Neural cell (in vitro differentiated cells): ENCODE measurements around the gene CD200. TPM values are rescaled to one million over a fixed set of nuclear protein-coding genes. Genes with fewer than 3 reads are reported as not detected.
"Not testable (repeated sequence)": the region's sequence is repeated elsewhere in the genome, so short reads cannot be mapped to it uniquely, and the experiment has no call there.

Experiments
- H2AFZ ChIP-seq: fragments of 200-600, 300-800 bp; sonication (generic), shearing (Covaris generic); 2 replicates; pipeline ENCODE4 v1.6.0; 2014; ENCODE audit warnings: low read depth, mild to moderate bottlenecking, antibody characterized with exemption, low read length, moderate library complexity
- H3F3A ChIP-seq: fragments of 200-600 bp; shearing (Covaris generic); 2 replicates; pipeline ENCODE4 v1.6.1; 2016; ENCODE audit warnings: mild to moderate bottlenecking, moderate library complexity, mixed read lengths, antibody characterized with exemption, low read length; ENCODE audit not compliant: insufficient read depth, poor library complexity, severe bottlenecking
- H3K27ac ChIP-seq: fragments of 200-600, 300-800 bp; sonication (generic), shearing (Covaris generic); 2 replicates; pipeline ENCODE4 v1.5.1; 2014; ENCODE audit warnings: mild to moderate bottlenecking, low read length, moderate library complexity
- H3K27me3 ChIP-seq: fragments of 300-800, 200-600 bp; sonication (generic), shearing (Covaris generic); 2 replicates; pipeline ENCODE4 v1.6.0; 2014; ENCODE audit warnings: mild to moderate bottlenecking, low read depth, low read length, moderate library complexity; ENCODE audit not compliant: insufficient read depth
- H3K36me3 ChIP-seq: fragments of 300-800, 200-600 bp; sonication (generic), shearing (Covaris generic); 2 replicates; pipeline ENCODE4 v1.5.1; 2014; ENCODE audit warnings: mild to moderate bottlenecking, antibody characterized with exemption, low read length, moderate library complexity; ENCODE audit not compliant: insufficient read depth
- H3K4me2 ChIP-seq: fragments of 300-800, 200-600 bp; sonication (generic), shearing (Covaris generic); 2 replicates; pipeline ENCODE4 v1.6.0; 2014; ENCODE audit warnings: mild to moderate bottlenecking, low read length
- H3K4me3 ChIP-seq: fragments of 300-800, 200-600 bp; sonication (generic), shearing (Covaris generic); 2 replicates; pipeline ENCODE4 v1.5.1; 2014; ENCODE audit warnings: mild to moderate bottlenecking, low read length, moderate library complexity
- H3K79me2 ChIP-seq: fragments of 200-600 bp; shearing (Covaris generic); replicated peaks from 2 replicates; pipeline ENCODE4 v1.6.0; 2014; ENCODE audit warnings: mild to moderate bottlenecking, low read length, moderate library complexity; ENCODE audit not compliant: insufficient read depth
- H3K9ac ChIP-seq: fragments of 300-800, 200-600 bp; sonication (generic), shearing (Covaris generic); 2 replicates; pipeline ENCODE4 v1.6.1; 2016; ENCODE audit warnings: mild to moderate bottlenecking, low read length, mixed read lengths
- H3K9me2 ChIP-seq: fragments of 200-600 bp; shearing (Covaris generic); 2 replicates; pipeline ENCODE4 v1.6.1; 2016; ENCODE audit warnings: mild to moderate bottlenecking, low read length, mixed read lengths; ENCODE audit not compliant: insufficient read depth
- H3K9me3 ChIP-seq: fragments of 200-600, 300-800 bp; sonication (generic), shearing (Covaris generic); 2 replicates; pipeline ENCODE4 v1.6.1; 2016; ENCODE audit warnings: mild to moderate bottlenecking, mixed run types, low read length, moderate library complexity, mixed read lengths
- H4K20me1 ChIP-seq: fragments of 200-600 bp; shearing (Covaris generic); 2 replicates; pipeline ENCODE4 v1.6.1; 2016; ENCODE audit warnings: mild to moderate bottlenecking, mixed run types; ENCODE audit not compliant: insufficient read depth
- CTCF ChIP-seq: fragments of 450-650 bp; IDR thresholded peaks from 2 replicates; pipeline ENCODE4 v1.5.1; 2014; ENCODE audit warnings: antibody characterized with exemption, mild to moderate bottlenecking, moderate library complexity; ENCODE audit not compliant: poor library complexity, severe bottlenecking
- EP300 ChIP-seq: fragments of 450-650 bp; conservative IDR thresholded peaks from 2 replicates; pipeline ENCODE4 v1.6.1; 2014; ENCODE audit warnings: antibody characterized with exemption, mild to moderate bottlenecking, moderate library complexity; ENCODE audit not compliant: poor library complexity, severe bottlenecking
- EZH2 ChIP-seq: fragments of 200-600, 300-800 bp; shearing (Covaris generic), sonication (generic); IDR thresholded peaks from 2 replicates; pipeline ENCODE4 v1.6.1; 2014; ENCODE audit warnings: antibody characterized with exemption, low read length, borderline replicate concordance, mild to moderate bottlenecking; ENCODE audit not compliant: insufficient read depth, poor library complexity, severe bottlenecking
- MXI1 ChIP-seq: fragments of 450-650 bp; conservative IDR thresholded peaks from 2 replicates; pipeline ENCODE4 v1.6.1; 2014; ENCODE audit warnings: antibody characterized with exemption, mild to moderate bottlenecking; ENCODE audit not compliant: poor library complexity, severe bottlenecking
- POLR2AphosphoS5 ChIP-seq: IDR thresholded peaks from 2 replicates; pipeline ENCODE4 v1.6.1; 2012
- RAD21 ChIP-seq: fragments of 450-650 bp; conservative IDR thresholded peaks from 2 replicates; pipeline ENCODE4 v1.6.1; 2014; ENCODE audit warnings: antibody characterized with exemption, mild to moderate bottlenecking, moderate library complexity
- REST ChIP-seq: IDR thresholded peaks from 2 replicates; pipeline ENCODE4 v1.6.1; 2012; ENCODE audit warnings: borderline replicate concordance
- SMC3 ChIP-seq: fragments of 450-650 bp; conservative IDR thresholded peaks from 2 replicates; pipeline ENCODE4 v1.6.1; 2014; ENCODE audit warnings: antibody characterized with exemption, mild to moderate bottlenecking, moderate library complexity; ENCODE audit not compliant: poor library complexity
- TAF1 ChIP-seq: IDR thresholded peaks from 2 replicates; pipeline ENCODE4 v1.6.1; 2012; ENCODE audit warnings: low read depth
- polyA plus RNA-seq: library from polyadenylated mRNA; depleted of rRNA; stranded (reverse); fragments of >200 nt; gene quantifications from 2 replicates; pipeline ENCODE4 v1.2.3, GENCODE V29; 2014

The CD200 gene
- polyA plus RNA-seq, 1 donor from 2014 or later: 174 TPM

DNA sequence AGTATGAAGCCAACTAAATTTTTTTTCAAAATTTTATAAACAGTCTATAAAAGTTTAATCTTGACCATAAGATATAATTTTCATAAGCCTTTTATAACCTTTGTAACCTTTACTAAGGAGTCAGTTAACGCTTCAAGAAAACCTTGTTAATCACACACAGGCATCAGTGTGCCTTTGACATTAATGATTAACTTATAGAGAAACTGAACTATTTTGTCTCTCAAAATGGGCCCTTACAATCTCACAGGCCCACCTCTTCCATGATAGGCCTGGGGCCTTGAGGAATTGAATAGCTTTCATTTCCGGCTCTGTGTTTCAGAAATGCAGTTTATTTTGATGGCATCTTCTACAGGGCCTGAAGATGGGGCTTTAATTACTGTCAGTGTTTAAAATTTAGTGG is 70.1 kb downstream of the CD200 start:
- Histone ChIP-seq H3K36me3 (no peaks in the 10 kb centered on the region), H3K9me3 (no peaks in the 10 kb centered on the region), H3K79me2 (no peaks in the 10 kb centered on the region), H3F3A (no peaks in the 10 kb centered on the region), H4K20me1 (no peaks in the 10 kb centered on the region), H3K9ac (no peak overlapping the region), H3K4me2 (no peak overlapping the region), H3K4me3 (no peak overlapping the region), H3K9me2 (no peaks in the 10 kb centered on the region), H2AFZ (no peak overlapping the region), H3K27ac (no peak overlapping the region), H3K27me3 (no peaks in the 10 kb centered on the region)
- TF ChIP-seq MXI1 (no peak), CTCF (no peak), TAF1 (no peak), POLR2AphosphoS5 (no peak), SMC3 (no peak)

DNA sequence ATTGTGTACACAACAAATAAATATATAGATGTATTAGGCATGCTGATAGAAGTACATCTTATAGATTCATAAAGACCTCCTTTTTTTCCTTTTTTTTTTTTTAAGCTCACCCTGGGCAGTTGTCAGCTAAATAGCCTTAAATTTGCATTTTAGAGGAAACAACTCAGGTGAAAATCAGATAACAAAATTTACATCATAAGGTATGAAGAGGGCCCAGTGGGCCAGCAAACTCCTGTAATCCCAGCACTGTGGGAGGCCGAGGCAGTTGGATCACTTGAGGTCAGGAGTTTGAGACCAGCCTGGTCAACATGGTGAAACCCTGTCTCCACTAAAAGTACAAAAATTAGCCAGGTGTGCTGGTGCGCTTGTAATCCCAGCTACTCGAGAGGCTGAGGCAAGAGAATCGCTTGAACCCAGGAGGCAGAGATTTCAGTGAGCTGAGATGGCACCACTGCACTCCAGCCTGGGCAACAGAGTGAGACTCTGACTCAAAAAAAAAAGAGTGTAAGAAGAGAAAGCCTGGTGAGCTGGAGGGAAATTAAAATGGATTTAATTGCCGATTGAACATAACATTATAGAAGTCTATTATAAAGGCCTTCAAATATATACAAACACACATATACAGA is 72.1 kb downstream of the CD200 start:
- not testable (repeated sequence) for H3K27me3 ChIP-seq, H3K9ac ChIP-seq, H3K27ac ChIP-seq, H3K9me3 ChIP-seq, H3K79me2 ChIP-seq, H3F3A ChIP-seq, H2AFZ ChIP-seq, H3K4me3 ChIP-seq, H4K20me1 ChIP-seq, H3K9me2 ChIP-seq, H3K4me2 ChIP-seq, H3K36me3 ChIP-seq

GRCh38 chr3:112405845-112406244 is 72.9 kb downstream of the CD200 start:
- TF ChIP-seq TAF1: no peak
- no peak for TF ChIP-seq EZH2
- no peak for TF ChIP-seq SMC3
- TF ChIP-seq CTCF: no peak
- TF ChIP-seq RAD21: no peak
- TF ChIP-seq REST: no peak
- no peak for TF ChIP-seq EP300
- TF ChIP-seq POLR2AphosphoS5: no peak
- no peak for TF ChIP-seq MXI1
- Histone ChIP-seq H3K4me3 (no peak overlapping the region), H3K4me2 (no peak overlapping the region), H3F3A (no peaks in the 10 kb centered on the region), H3K27ac (no peak overlapping the region), H3K9ac (no peak overlapping the region), H4K20me1 (no peaks in the 10 kb centered on the region), H3K27me3 (no peaks in the 10 kb centered on the region), H3K79me2 (no peaks in the 10 kb centered on the region), H3K9me2 (no peaks in the 10 kb centered on the region), H3K9me3 (no peaks in the 10 kb centered on the region), H3K36me3 (no peaks in the 10 kb centered on the region), H2AFZ (no peak overlapping the region)
